ENCODE data around the gene RBM43. TPM values are rescaled to one million over a fixed set of nuclear protein-coding genes. Genes with fewer than 3 reads are reported as not detected.
"Not testable (repeated sequence)": the region's sequence is repeated elsewhere in the genome, so short reads cannot be mapped to it uniquely, and the experiment has no call there.

The RBM43 gene
- total and polyA plus RNA-seq, 9 of the 15 experiments (the other 6 are each of a cell fraction or from before 2014, with no cell fraction given), result 1.3 to 6.9 (median 3.8) TPM

DNA sequence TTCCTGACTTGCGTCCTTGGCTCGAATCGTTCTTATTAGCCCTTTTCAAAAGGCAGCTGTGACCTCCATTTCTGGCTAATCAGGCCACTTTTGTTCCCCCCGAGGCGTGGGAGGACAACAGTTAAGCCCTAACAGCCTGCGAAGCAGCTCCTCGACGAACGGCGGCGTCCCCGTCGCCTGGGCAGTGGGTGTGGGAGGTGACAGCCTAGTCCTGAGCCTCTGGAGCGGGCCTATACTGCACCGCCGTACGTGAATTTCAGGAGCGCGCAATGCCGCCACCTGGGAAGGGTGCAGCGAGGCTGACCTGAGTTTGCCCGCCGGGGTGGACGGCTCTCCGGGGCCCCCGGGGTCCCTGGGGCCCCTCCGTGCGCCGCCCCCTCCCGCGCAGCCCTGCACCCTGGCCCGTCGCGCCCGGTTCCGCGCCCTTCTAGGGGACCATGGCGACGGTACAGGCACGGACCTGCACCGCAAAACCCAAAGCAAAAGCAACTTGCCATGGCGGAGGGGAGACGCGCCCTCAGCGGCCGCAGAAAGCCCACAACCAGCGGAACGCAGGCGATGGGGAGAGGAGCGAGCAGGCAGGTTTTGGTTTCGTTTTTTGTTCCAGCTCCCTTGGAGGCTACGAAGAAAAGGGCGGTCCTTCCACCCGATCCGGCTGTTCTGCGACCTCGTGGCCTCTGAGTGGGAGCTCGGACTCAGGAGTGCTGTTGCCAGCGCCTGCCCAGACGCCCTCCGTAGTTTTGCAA is at the start of gene RBM43 (continued):
- TF ChIP-seq, protein P1, sequence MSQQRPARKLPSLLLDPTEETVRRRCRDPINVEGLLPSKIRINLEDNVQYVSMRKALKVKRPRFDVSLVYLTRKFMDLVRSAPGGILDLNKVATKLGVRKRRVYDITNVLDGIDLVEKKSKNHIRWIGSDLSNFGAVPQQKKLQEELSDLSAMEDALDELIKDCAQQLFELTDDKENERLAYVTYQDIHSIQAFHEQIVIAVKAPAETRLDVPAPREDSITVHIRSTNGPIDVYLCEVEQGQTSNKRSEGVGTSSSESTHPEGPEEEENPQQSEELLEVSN (IDR thresholded peaks at IDR 0.05; ENCODE audit: borderline replicate concordance in 1 of 2, extremely low read depth in 1 of 2, insufficient read depth in 1 of 2, insufficient read length in 1 of 2, low read depth in 1 of 2, low read length in 1 of 2, poor library complexity in 1 of 2, severe bottlenecking in 1 of 2), result peak; percentile 89 to 94
- TF ChIP-seq RB1 (IDR thresholded peaks at IDR 0.05; ENCODE audit: low read depth) (peak; percentile 8), ILF3 (IDR thresholded peaks at IDR 0.05; ENCODE audit: borderline replicate concordance) (no peak; the same call in 1 of the 2 replicates), ZC3H8 (IDR thresholded peaks at IDR 0.05) (no peak), ATF1 (CRISPR knock-in tag; IDR thresholded peaks at IDR 0.05) (no peak), ATF1 (tag; IDR thresholded peaks at IDR 0.05) (peak; percentile 79)
- TF ChIP-seq, protein P2, sequence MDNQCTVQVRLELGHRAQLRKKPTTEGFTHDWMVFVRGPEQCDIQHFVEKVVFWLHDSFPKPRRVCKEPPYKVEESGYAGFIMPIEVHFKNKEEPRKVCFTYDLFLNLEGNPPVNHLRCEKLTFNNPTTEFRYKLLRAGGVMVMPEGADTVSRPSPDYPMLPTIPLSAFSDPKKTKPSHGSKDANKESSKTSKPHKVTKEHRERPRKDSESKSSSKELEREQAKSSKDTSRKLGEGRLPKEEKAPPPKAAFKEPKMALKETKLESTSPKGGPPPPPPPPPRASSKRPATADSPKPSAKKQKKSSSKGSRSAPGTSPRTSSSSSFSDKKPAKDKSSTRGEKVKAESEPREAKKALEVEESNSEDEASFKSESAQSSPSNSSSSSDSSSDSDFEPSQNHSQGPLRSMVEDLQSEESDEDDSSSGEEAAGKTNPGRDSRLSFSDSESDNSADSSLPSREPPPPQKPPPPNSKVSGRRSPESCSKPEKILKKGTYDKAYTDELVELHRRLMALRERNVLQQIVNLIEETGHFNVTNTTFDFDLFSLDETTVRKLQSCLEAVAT (IDR thresholded peaks at IDR 0.05), result no peak

DNA sequence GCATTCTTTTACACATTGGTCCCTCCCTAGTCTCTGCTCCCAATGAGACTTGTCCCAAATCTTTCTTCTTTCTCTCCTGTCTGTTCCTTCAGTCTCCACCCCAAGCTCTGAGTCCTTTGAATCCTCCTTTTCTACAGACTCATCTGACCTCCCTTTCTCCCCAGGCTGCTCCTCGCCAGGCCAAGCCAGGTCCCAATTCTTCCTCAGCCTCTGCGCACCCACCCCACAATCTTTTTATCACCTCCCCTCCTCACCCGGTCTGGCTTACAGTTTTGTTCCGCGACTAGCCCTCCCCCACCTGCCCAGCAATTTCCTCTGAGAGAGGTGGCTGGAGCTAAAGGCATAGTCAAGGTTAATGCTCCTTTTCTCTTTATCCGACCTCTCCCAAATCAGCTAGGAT is 48.6 kb upstream of the RBM43 start:
- H2AFZ ChIP-seq (ENCODE audit: low read depth, low read length), result peak overlapping the region; percentile 85
- TF ChIP-seq ELF4 (CRISPR knock-in tag; IDR thresholded peaks at IDR 0.05), result peak; percentile 69; the same call in 1 of the 2 replicates
- TF ChIP-seq, protein P3, sequence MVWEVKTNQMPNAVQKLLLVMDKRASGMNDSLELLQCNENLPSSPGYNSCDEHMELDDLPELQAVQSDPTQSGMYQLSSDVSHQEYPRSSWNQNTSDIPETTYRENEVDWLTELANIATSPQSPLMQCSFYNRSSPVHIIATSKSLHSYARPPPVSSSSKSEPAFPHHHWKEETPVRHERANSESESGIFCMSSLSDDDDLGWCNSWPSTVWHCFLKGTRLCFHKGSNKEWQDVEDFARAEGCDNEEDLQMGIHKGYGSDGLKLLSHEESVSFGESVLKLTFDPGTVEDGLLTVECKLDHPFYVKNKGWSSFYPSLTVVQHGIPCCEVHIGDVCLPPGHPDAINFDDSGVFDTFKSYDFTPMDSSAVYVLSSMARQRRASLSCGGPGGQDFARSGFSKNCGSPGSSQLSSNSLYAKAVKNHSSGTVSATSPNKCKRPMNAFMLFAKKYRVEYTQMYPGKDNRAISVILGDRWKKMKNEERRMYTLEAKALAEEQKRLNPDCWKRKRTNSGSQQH (CRISPR knock-in tag; IDR thresholded peaks at IDR 0.05), result 0 out of 2 replicates have a peak, but pooled peaks have one; percentile 53
- H3K27ac ChIP-seq (ENCODE audit: extremely low read depth, low read depth, low read length); H3K9me1 ChIP-seq (ENCODE audit: control insufficient read depth, insufficient read depth, low read length); H3K4me1 ChIP-seq (replicated peaks in 1 of 2; ENCODE audit: control insufficient read depth in 2 of 2, insufficient read depth in 2 of 2, low read length in 2 of 2); H3K9me3 ChIP-seq (replicated peaks; ENCODE audit: control insufficient read depth, insufficient read depth, low read depth, low read length); H3K36me3 ChIP-seq (ENCODE audit: control insufficient read depth, insufficient read depth, low read length); FAIRE-seq; H4K20me1 ChIP-seq (replicated peaks; ENCODE audit: control insufficient read depth, insufficient read depth, low read length); H3K9ac ChIP-seq (ENCODE audit: insufficient read depth in 1 of 2, low read depth in 2 of 2, low read length in 2 of 2); CTCF ChIA-PET (ENCODE audit: low intra/inter-chr PET ratio); H3K79me2 ChIP-seq (ENCODE audit: control insufficient read depth, insufficient read depth, low read length); POLR2A ChIA-PET; intact Hi-C loops (cut with micrococcal nuclease); ATAC-seq; DNase-seq (ENCODE audit: extremely low read depth in 1 of 4, low spot score in 3 of 4); H3K27me3 ChIP-seq (ENCODE audit: control insufficient read depth in 2 of 2, insufficient read depth in 2 of 2, low read length in 2 of 2); in situ Hi-C loops (cut with MboI); BruUV-seq (replicated peaks): not testable (repeated sequence)
- WGBS (ENCODE audit: insufficient coverage, low coverage, missing lambda C conversion rate), result 11% methylated on average over 6 of the region's 6 CpGs
- H3K4me2 ChIP-seq (ENCODE audit: insufficient read depth, low read length), result peak overlapping the region; percentile 71
- H3K4me3 ChIP-seq, result peak overlapping the region; percentile 3; the same call in 1 of the 2 replicates

Data from K562 (cell line).